DND-41 (cell line): Measurements from ENCODE around the gene ITPR2.

Experiments
- CTCF ChIP-seq: IDR thresholded peaks from 2 replicates; pipeline ENCODE4 v1.5.1; 2012; ENCODE audit warnings: borderline replicate concordance, low read length, moderate library complexity, mild to moderate bottlenecking; ENCODE audit not compliant: poor library complexity, severe bottlenecking; ENCODE audit errors: extremely low read depth
- EZH2 ChIP-seq: IDR thresholded peaks from 3 replicates; pipeline ENCODE4 v1.6.1; 2012; ENCODE audit warnings: borderline replicate concordance, low read depth, mild to moderate bottlenecking, moderate library complexity, low read length, inconsistent platforms; ENCODE audit not compliant: severe bottlenecking

DNA sequence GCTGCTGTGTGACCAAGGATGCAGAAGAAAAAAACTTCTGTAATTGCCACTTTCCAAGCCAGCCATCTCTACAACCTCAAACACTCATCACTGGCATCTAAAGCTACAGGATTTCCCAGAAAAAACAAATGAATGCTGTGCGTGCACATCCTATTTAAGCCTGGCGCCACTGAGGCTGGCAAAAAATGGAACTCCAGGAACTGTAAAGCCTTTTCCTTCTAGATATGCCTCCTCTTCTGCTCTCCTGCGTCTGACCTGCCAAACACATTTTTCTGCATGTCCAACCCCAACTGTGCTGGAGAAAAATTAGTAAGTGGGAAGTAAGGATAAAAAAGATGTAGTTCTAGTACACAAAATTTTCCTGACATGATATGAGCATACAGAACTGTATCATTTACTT lies 184.9 kb downstream of the ITPR2 start:
- TF ChIP-seq EZH2, result no peak
- no peak for TF ChIP-seq CTCF
